Measurements from ENCODE around the gene CKAP2.

DNA sequence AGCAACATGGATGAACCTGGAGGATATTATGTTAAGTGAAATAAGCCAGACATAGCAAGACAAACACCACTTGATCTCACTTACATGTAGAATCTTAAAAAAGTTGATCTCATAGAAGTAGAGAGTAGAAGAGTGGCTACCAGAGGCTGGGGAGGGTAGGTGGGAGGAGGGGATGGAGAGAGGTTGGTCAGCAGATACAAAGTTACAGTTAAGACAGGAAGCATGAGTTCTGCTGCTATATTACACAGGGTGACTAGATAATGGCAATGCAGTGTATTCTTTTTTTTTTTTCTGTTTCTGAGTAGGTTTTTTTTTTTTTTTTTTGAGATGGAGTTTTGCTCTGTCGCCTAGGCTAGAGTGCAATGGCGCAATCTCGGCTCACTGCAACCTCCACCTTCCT is 34.1 kb upstream of the CKAP2 start:
- TF ChIP-seq, protein P1, sequence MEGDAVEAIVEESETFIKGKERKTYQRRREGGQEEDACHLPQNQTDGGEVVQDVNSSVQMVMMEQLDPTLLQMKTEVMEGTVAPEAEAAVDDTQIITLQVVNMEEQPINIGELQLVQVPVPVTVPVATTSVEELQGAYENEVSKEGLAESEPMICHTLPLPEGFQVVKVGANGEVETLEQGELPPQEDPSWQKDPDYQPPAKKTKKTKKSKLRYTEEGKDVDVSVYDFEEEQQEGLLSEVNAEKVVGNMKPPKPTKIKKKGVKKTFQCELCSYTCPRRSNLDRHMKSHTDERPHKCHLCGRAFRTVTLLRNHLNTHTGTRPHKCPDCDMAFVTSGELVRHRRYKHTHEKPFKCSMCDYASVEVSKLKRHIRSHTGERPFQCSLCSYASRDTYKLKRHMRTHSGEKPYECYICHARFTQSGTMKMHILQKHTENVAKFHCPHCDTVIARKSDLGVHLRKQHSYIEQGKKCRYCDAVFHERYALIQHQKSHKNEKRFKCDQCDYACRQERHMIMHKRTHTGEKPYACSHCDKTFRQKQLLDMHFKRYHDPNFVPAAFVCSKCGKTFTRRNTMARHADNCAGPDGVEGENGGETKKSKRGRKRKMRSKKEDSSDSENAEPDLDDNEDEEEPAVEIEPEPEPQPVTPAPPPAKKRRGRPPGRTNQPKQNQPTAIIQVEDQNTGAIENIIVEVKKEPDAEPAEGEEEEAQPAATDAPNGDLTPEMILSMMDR (conservative IDR thresholded peaks at IDR 0.05; ENCODE audit: low read length): no peak
- no peak for TF ChIP-seq EZH2phosphoT487 (IDR thresholded peaks at IDR 0.05; ENCODE audit: borderline replicate concordance, low read depth, low read length)

Data from OCI-LY7 (cell line).